Neutrophil (primary cell): Measurements from ENCODE around the gene CDCA5.
A peak's percentile ranks its signal among the peaks of the same experiment; 100 is the strongest.

ENCODE experiments used
- H3K27ac ChIP-seq: fragments of 200-600 bp; sonication (generic); 2 replicates; pipeline ENCODE4 v1.5.1; 2016; ENCODE audit warnings: mild to moderate bottlenecking, moderate library complexity
- H3K27me3 ChIP-seq: fragments of 200-600 bp; sonication (generic); 2 replicates; pipeline ENCODE4 v1.6.0; 2016; ENCODE audit warnings: mild to moderate bottlenecking
- H3K36me3 ChIP-seq: fragments of 200-600 bp; sonication (generic); 2 replicates; pipeline ENCODE4 v1.5.1; 2017
- H3K4me1 ChIP-seq, 2 experiments: fragments of 200-600 bp in 1 of 2; sonication (generic) in 1 of 2; 1 replicate in 1 of 2; 2 replicates in 1 of 2; pipeline versions ENCODE4 v1.5.1 to v1.6.1; 2013 to 2016; ENCODE audit warnings: low read depth in 1 of 2, low read length in 1 of 2, mild to moderate bottlenecking in 1 of 2, moderate library complexity in 1 of 2; ENCODE audit not compliant: control insufficient read depth in 1 of 2, insufficient read depth in 1 of 2
- H3K4me3 ChIP-seq, 2 experiments: fragments of 200-600 bp in 1 of 2; sonication (generic) in 1 of 2; 1 replicate in 1 of 2; 2 replicates in 1 of 2; pipeline ENCODE4 v1.5.1; 2013 to 2016; ENCODE audit warnings: low read depth in 1 of 2, low read length in 1 of 2, mild to moderate bottlenecking in 1 of 2, moderate library complexity in 1 of 2
- H3K9me3 ChIP-seq: fragments of 200-600 bp; sonication (generic); 2 replicates; pipeline ENCODE4 v1.5.1; 2016
- CTCF ChIP-seq: fragments of 200-600 bp; sonication (generic); IDR thresholded peaks from 2 replicates; pipeline ENCODE4 v1.5.1; 2016; ENCODE audit warnings: antibody characterized with exemption

CDCA5 gene

DNA sequence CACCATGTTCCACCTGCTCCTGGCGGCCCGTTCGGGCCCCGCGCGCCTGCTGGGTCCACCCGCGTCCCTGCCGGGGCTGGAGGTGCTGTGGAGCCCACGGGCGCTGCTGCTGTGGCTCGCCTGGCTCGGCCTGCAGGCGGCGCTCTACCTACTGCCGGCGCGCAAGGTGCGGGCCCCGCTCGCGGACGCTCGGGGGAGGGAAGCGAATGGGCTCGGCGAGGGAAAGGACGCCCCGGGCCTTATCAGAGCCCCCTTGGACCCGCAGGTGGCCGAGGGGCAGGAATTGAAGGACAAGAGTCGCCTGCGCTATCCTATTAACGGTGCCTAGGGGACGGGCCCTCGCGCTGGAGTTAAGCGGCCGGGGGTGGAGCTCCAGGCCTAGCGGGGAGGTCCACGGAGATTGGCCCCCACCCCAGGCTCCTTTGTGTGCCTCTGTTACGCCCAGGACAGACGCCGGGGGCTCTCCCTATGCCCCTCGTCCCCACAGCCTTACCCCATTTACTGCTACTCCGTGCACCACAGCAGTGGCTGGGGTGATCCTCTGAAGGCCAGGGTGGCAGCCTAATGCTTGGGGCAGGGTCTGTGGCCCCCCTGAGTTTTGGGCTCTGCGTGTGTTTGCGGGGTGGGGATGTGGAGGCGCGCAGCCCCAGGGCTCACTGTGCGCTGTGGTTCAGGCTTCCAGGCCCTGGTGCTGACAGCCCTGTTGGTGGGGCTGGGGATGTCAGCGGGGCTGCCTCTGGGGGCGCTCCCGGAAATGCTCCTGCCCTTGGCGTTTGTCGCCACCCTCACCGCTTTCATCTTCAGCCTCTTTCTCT lies 28.9 kb upstream of the CDCA5 start:
- peaks cover 48% of the 10 kb centered on the region in 2 experiments for H3K4me1 ChIP-seq
- no peaks in the 10 kb centered on the region for H3K9me3 ChIP-seq
- no peak overlapping the region for H3K27ac ChIP-seq
- peak overlapping the region; percentile 65 to 75 for H3K4me3 ChIP-seq
- H3K27me3 ChIP-seq: peaks cover 29% of the 10 kb centered on the region
- peaks cover 24% of the 10 kb centered on the region for H3K36me3 ChIP-seq
- peak; percentile 77 for TF ChIP-seq CTCF

DNA sequence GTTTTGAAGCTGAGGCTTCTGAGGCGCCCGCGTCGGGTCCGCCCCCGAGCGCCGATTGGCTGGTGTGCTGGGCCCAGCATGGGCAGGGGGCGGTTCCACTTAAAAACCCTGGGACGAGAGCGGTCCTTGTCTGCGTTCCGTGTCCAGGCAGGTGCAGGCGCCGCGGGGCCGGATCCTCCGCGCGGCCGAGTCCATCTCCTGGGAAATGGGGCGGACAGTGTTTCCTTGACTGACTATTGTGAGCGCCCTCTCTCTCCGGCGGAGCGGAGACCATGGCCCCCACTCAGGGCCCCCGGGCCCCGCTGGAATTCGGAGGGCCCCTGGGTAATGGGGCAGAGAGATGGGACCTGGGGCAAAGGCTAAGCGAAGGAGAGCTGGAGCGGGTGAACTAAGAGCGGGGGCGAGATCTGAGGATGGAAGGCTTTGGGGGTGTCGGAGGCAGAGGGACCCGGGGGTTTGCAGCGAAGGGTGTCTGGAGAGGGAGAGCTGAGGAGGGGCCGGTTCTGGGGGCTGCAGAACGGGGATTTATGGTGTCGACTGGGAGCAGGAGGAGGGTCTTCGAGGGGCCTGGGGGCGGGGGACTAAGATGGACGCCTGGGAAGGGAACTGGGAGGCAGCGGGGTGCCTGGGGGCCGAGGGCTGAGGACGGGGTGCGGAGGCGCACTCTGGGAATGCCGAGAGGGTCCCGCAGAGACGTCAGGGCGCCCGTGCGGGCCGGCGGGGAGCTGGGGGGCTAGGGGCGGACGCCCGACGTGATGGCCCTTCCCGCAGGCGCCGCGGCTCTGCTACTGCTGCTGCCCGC lies 28.1 kb upstream of the CDCA5 start, which contains the start of gene TM7SF2:
Gene TM7SF2, plus strand, starts transcription at position 129 of the 802 bp plus-strand sequence. Its CDS starts 144 bp downstream, at position 273.
- peak; percentile 40 for TF ChIP-seq CTCF
- peaks cover 43% of the 10 kb centered on the region in 2 experiments for H3K4me1 ChIP-seq
- peak within 1 kb of the TSS; percentile 64 for H3K27ac ChIP-seq
- peaks cover 29% of the 10 kb centered on the region for H3K27me3 ChIP-seq
- peak within 1 kb of the TSS; percentile 65 to 75 for H3K4me3 ChIP-seq
- no peaks in the 10 kb centered on the region for H3K9me3 ChIP-seq
- peaks cover 30% of the 10 kb centered on the region for H3K36me3 ChIP-seq

DNA sequence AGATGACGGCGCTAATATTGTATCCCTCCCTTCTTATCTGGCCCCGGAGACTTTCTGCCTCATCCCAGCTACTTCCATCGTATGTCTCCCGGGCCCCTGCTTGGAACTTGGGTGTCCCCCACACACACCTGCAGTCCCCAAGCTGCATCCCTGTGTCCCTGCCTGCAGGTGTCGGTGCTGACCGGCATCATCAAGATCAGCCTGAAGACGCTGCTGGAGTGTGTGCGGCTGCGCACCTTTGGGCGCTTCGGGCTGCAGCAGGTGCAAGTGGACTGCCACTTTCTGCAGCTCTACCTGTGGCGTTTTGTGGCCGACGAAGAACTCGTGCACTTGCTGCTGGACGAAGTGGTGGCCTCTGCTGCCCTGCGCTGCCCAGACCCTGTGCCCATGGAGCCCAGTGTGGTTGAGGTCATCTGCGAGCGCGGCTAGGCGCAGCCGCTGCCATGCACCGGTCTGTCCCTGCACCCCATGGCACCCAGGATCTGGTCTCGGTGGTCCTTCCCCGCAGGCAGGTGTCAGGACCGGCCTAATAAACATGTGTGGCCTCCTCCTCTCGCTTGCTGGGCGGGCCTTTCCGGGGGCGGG lies 27.4 kb upstream of the CDCA5 start:
- H3K9me3 ChIP-seq: no peaks in the 10 kb centered on the region
- H3K4me1 ChIP-seq: peaks cover 36% of the 10 kb centered on the region in 2 experiments
- peak overlapping the region; percentile 65 to 75 for H3K4me3 ChIP-seq
- no peak for TF ChIP-seq CTCF
- peaks cover 30% of the 10 kb centered on the region for H3K36me3 ChIP-seq
- peak overlapping the region; percentile 64 for H3K27ac ChIP-seq
- H3K27me3 ChIP-seq: peaks cover 29% of the 10 kb centered on the region

DNA sequence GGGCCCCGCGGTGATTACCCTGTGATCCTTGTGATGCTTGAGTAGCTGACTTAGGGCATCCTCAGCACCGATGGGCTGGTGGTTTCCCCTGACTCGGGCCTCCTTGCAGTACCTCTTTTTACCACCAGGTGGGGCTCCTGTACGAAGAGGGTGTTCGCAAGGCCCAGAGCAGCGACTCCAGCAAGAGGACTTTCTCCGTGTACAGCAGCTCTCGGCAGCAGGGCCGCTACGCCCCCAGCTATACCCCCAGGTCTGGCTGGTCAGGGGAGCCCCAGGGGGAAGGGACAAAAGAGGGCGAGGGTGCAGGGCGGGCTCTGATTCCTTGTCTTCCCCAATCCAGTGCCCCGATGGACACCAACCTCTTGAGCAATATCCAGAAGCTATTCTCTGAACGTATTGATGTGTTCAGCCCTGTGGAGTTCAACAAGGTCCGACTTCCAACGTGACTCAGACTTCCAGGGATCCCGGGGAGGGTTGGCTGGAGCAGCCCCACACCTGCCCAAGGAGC lies 26.6 kb upstream of the CDCA5 start:
- TF ChIP-seq CTCF: peak; percentile 98
- Histone ChIP-seq H3K4me1 (peaks cover 35 to 36% of the 10 kb centered on the region in 2 experiments), H3K27me3 (peaks cover 29% of the 10 kb centered on the region), H3K9me3 (no peaks in the 10 kb centered on the region), H3K36me3 (peaks cover 30% of the 10 kb centered on the region), H3K27ac (peak overlapping the region; percentile 54), H3K4me3 (peak overlapping the region in 1 of 2 experiments; percentile 41)
